GM04504 (cell line): ENCODE data around the gene LAMB2.

Source experiments
- DNase-seq: peaks from one replicate; pipeline ENCODE4 v3.0.0-alpha.2; 2012; ENCODE audit warnings: low read depth

The LAMB2 gene

DNA sequence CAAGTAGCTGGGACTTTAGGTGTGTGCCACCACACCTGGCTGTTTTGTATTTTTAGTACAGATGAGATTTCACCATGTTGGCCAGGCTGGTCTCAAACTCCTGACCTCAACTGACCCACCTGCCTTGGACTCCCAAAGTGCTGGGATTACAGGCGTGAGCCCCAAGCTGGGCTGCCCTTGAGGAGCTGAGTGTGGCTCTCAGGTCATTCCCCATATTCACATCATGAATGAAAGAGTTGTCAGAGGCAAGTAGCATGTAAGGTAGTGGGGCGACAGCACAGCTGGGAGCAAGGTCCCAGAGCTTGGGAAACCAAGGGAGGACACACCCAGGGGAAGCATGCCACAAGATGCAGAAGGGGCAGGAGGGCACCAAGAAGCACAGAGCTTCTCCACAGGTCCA is 28.3 kb upstream of the LAMB2 start:
- no peak for DNase-seq

DNA sequence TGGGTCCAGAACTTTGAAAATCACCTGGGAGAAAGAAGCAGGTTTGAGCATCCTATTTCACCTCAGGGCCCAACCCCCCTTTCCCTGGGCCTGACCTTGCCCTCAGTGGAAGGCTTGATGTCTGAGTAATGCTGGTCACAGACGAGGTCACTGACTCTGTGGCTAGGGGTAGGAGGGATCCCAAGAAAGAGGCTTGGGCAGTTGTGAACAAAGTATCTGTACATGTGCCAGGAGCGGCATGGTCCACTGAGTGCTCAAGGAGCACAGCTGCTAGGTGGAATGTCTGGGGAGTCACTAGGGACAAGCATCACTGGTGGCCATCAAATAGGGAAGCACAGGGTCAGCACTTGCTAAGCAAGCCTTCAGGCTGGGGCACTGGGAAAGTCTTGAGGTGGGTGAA is 25.9 kb upstream of the LAMB2 start:
- no peak for DNase-seq

DNA sequence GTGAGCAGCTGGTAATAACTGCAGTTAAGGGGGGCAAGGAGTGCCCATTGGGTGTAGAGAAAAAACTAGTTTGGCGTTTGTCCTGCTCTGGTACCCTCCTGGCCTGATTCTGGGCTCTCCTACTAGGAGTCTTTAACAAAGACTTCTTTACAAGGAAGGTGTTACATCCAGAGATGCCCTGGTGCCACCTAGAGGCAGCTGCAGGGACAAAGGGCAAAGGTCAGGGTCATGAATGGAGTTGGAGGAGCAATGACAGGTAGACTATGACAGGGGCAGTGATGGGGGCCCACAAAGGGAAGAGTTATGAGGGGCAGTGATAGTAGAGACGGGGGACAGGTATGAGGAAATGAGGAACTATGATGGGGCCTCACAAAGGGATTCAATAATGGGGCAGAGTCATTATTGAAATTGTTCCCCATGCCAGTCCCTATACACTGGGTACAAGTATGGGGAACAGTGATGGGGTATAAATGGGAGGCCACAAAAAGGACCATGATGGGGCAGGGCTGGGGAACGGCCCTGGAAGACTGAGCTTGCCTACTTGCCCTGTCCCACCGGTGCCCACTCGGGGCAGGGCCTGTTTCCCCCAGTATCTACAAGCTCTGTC is 25.4 kb upstream of the LAMB2 start:
- DNase-seq = no peak

DNA sequence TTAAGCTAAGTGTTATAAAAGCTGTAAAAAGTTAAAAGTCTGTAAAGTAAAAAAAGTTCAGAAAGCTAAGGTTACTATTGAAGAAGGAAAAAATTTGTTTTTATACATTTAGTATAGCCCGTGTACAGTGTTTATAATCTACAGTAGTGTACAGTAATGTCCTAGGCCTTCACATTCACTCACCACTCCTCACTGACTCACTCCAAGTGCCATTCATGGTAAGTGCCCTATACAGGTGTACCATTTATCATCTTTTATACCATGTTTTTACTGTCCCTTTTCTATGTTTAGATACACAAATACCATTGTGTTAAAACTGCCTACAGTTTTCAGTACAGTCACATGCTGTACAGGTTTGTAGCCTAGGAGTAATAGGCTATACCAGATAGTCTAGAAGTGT is 24.4 kb upstream of the LAMB2 start:
- no peak for DNase-seq

DNA sequence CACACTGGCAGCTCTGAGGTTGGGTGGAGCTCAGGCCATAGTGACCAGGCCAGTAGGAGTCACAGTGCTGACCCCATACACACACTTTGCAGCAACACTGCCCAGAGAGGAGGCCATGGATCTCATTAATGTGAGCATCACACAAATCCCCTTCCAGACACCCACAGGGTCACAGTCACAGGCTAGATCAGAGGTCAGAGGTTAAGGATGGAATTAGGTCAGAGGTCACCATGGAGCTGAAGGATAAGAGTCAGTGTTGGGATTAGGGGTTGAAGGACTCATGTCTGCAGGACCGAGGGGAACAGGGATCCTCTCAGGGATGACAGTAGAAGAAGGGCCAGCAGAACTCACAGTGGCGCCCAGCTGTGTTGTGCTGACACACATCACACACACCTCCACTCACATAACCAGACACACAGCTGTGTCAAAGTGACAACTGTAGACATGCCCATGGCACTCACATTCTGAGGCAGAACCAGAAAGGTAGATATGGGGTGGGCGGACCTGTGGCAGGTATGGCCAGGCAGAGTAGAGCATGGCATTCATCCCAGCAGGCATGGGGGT is 20.6 kb upstream of the LAMB2 start:
- DNase-seq = no peak

DNA sequence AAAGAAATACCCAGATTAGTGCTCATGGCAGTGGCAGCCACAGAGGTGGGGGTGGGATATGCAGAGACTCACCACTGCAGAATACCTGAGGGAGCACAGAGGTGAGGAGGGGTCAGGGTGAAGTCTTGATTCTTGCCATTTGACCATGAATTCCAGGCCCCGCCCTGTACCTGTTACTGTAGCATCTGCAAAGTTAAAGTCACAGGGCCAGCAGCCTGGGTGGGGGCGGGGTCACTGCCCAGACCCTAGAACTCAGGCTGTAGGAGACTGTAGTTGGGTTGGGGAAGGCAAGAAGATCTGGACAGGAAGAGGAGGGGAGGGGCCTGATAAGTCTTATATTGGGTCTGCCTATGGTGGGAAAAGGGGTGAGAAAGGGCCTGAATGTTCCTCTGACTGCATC is 18.8 kb upstream of the LAMB2 start:
- no peak for DNase-seq

DNA sequence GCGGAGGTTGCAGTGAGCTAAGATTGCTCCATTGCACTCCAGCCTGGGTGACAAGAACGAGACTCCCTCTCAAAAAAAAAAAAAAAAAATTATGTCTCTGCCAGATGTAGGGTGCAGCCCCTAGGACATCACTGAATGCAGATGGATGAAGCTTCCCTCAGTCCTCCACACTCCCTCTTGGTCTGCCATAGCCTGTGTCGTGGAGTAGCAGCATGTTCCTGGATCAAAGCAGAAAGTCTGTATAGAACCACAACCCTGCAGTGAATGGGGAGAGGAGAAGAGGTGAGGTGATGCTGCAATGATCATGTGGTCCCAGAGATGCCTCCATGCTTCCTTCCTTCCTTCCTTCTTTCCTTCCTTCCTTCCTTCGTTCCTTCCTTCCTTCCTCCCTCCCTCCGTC is 15.3 kb upstream of the LAMB2 start:
- no peak for DNase-seq

DNA sequence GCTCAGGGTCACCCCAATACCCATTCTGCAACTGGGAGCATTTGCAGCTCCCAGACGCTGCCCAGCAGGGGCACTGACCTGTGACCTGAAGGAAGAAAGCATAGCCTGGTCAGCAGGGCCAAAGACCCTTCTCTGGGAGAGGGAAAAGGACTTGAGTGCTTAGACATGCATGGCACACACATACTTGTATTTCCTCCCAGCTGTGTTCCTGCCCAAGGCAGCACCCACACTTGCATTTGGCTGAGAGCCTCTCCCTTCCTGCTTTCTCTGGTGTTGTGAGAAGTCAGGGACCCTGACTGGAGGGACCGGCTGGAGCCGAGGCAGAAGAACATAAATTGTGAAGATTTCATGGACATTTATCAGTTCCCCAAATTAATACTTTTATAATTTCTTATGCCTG is 7.2 kb upstream of the LAMB2 start:
- no peak for DNase-seq

DNA sequence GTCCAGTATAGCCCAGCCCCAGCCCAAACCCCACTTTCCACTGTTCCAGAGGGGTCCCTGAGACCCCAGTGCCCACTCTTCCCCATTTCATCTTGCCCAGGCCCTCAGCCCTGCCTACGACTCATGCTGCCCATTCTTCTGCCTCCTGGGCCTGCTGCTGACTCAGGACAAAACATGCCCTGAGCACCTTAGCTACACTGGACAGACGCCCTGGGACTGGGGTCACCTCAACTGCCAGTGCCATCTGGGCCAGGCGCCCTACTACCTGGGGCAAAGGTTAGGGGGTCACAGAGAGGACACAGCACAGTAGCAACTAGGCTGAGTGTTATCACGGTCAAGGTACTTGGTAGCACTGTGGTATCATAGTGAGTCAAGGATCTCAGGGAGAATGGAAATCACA is 2.6 kb upstream of the LAMB2 start:
- no peak for DNase-seq

DNA sequence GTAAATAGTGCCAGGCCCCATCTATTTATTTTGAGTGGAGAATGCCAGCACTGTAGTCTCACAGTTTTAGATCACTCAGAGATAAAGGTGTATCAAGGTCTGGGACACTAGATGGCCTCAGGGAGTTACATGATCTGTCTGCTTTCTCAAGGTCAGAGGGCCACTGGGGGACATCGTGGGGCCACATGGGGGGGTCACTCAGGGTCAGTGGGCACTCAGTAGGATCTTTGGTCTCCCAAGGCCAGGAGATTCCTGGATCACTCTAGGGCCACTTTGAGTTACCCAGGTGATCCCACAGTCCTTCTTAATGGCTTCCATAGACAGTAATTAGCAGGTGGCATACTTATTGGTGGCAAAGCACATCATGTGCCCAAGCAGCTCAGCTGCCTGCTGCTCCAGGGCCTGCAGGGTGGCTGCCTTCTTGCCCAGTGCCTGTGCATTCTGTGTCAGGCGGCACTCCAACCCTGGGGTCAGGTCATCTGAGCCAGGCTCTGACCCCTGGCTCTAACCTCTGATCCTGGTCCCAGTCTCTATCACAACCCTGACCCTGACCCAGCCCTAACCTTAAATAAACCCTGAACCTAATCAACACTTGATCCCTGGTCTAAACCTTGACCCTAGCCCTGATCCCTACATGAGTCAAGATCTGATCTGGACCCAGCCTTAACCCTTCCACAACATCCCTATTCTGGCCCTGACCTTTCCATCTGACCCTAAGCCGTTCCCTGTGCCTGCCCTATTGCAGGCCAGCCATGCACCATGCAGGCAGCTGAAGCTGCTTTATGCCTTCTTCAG is 1.8 kb upstream of the LAMB2 start:
- DNase-seq = no peak

DNA sequence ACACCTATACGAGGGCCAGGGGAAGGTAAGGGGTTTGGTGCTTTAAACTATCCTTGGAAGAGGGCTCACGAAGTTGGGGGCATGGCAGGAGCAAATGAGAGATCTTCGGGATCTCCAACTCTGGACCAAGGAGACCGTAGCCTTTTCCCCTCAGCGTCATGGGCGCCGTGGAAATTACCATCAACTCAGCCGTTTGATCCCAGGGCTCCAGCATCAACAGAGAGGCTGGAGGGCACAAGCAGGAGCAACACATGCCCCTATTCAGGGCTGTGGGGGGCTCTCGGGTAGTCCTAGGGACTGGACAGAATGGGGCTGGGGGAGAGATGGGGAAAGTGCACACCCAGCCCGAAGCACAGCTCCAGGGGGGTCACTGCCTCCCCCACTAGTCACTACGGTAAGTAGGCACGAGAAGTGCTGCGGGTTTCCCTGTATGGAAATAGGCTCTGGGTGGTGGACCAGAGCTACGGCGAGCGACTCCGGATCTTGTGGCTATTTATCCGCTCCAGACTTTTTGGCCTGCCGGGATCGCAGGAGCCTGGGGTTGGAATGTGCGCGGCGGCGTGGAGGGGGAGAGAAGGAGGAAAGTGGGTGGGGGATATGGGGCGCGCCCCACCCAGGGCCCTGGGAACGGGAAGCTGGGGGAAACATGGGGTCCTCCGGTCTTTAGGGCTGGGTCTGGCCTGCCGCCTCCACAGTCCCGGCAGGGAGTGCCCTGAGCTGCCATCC is 539 bp upstream of the LAMB2 start:
- peak; percentile 86 for DNase-seq

DNA sequence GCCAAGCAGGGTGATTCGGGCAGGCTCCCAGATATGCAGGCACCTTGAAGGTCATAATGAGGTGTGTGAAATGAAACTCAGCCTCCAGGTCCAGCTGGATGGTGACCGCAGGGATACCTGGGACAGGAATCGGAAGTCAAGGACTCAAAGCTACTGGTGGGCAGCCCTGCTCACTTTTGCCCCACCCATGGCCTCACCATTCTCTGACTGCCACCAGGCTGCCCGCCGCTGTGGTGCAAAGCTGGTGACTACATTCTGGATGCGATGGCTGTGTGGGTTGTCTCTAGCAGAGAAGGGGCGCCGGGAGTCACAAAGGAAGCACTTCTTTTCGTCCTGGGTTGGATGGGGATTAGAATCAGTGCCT is 795 bp downstream of the LAMB2 start:
- DNase-seq = no peak

DNA sequence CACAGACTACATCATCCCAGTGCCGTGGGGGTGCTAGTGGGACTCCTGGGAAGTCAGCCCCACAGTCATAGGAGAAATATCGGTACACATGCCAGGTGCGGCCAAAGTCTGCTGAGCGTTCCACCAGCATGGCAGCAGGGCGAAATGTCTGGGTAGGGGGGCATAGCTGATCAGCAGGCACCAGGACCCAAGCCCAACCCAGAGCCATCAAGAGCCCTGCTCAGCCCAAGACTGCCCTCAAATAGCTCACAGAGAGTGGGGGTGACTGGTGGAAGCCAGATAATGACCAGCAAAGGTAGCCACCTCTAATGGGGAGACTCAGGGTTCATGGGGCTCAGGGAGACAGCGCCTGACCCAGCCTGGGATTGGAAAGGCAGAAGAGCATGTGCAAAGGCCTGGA is 1.3 kb downstream of the LAMB2 start:
- DNase-seq = no peak

DNA sequence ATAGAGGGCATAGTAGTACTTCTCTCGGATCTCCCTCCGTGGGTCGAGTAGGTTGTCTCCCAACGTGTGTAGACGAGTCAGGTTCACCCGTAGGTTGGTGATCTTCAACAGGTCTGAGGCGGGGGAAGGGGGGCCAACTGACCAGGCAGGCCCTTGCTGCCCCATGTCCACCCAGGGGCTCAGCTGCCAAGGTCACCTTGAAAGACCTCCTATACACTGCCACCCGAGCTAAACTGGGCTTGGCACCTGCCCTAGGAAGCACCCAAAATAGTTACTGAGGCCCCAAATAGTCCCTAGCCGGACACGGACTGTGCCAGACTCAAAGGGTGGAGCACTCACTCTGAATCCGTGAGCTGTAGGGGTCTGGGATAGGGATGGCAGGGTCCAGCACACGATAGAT is 1.8 kb downstream of the LAMB2 start:
- no peak for DNase-seq

DNA sequence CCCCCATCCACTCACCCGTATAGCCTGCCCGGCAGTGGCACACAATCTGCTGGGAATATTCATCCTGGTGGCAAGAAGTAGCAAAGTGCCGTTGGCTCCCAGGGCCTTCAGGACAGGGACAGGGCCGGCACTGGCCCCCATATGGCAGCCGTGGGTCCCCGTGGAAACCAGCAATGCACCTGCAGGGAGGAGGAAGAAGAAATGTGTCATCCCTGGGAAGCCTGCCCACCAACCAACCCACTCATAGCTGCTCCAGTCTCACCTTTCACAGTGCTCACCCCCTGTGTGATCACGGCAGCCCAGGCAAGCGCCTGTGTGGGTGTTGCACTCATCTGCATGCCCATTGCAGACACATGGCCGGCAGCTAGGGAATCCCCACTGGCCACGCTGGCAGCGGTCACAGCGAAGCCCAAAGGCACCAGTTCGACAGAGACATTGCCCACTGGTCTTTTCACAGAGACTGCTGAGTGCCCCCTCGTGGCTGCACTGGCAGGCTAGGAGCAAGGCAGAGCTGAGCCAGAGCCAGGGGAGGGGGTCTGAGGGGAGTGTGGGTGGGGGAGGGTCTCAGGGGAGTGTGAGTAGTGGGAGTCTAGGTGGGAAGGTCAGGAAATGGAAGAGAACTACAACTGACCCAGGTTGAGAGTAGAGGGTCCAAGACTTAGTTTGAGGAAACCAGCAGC is 7.7 kb downstream of the LAMB2 start:
- no peak for DNase-seq

DNA sequence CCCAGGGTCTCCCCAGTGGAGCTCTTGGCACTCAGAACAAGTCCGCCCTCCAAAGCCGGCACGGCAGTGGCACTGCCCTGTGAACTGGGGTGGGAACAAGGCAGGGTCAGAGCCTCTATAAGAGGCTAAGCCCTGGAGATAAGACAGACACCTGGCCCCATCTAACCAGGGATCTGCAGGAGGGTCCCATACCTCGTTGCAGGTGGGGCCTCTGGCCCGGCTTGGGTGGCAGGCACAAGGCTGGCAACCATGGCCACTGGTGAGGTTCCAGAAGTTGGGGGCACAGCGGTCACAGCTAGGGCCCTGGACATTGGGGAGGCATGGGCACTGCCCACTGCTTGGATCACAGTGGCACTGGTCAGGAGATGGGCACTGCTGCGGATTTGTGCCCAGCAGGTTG is 8.6 kb downstream of the LAMB2 start:
- no peak for DNase-seq

DNA sequence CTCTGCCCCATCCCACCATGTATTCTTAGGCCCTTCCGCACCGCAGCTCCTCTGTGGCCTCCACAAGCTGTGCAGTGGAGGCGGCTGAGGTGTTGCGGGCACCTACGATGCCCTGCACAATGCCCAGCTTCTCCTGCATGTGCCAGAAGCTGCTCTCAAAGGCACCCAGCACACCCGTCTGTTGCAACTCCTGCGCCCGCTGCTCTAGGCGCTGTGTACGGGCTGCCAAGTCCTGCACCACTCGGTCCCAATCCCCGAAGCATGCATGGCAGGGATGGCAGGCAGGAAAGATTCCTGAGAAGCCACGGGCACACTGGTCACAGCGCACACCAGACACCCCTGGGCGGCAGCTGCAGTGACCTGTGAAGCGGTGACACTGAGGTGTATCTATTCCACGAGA is 9.2 kb downstream of the LAMB2 start:
- no peak for DNase-seq

DNA sequence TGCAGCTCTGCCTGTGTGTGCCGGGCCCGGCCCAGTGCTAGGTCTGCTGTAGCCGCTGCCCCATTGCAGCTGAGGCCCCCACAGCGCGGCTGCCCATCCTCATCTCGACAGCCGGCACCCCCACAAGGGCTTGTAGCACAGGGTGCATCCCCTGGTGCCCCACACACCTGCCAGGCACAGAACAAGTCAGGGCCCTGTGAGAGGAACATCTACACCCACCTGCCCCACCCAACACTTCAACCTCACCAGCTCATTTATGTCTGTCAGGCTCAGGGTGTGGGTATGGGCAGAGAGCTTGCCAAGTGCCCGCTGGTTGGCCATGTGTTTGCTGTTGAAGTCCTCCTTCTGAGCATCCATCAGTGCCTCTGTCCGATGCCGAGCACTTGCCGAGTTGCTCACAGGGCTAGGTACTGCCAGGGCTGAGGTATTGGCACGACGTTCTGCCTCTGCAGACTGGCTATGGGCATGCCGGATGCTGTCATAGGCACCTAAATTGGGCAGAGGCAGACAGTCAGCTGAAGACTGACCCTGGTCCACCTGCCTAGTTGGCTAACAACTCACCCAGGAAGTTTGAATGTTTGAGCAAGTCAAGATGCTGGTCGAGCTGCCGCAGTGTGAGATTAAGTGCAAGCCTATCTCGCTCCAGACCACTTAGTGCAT is 9.8 kb downstream of the LAMB2 start:
- DNase-seq = no peak

DNA sequence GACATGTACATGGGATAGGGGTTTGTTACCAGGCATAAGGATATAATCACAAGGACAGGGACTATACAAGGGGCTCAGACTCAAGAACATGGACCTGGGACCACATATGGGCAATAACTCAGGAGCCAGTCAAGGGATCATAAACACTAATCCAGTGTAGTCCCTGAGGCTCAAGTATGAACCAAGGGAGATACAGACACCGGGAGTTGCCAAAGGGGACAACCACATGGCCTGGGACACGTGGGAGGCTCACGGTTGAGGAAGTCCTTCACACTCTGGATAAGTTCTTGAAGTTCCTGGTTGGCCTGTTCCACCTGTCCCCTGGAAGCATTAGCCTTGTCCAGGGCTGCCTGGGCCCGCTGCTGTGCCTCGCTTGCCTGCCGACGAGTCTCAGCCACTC is 10.4 kb downstream of the LAMB2 start:
- DNase-seq = no peak

DNA sequence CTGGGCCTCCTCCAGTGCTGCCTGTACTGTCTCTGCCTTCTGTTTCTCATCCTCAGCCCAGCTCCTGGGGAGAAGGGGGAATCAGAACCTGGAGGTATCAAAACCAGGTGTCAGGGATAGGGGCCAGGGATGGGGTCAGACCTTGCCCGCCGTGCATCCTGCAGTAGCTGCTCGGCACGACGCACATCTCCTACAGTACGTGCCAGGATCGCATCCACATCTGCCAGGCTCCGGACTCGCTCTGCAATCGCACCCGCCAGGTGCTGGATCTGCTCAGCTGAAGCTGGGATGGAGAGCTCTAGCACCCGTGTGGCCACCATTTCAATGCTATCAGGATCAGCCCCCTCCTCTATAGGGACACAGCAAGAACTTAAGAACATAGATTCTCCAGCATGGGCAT is 10.8 kb downstream of the LAMB2 start:
- no peak for DNase-seq

DNA sequence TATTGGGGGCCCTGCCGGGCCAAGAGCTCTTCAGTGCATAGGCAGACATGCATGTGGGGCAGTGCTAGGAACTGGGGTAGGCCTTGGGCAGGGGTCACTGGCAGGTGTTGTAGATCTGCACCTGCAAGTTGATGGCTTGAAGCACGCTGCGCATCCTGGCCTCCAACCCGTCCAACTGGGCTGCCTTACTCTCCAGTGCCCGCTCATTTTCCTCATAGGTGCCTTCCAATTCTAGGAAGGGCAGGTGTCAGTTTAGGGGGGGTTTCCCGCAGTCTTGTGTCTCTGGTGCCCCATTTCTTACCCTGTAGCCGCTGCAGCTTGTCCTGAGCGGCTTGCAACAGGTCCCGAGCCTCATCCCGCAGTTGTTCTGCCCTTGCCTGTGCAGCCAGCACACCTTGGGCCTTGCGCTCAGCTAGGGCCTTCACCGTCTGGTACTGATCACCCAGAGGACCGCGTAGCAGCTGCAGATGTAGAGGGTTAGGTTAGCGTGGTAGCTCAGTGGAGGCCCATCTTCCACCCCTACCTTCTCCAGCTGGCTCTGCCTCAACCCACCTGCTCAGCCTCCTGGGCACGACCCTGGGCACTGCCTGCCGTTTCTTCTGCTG is 11.6 kb downstream of the LAMB2 start:
- no peak for DNase-seq
